Suppressor macrophage (primary cell): ENCODE results near the gene PIK3R3.
"Not testable (repeated sequence)": the region's sequence is repeated elsewhere in the genome, so short reads cannot be mapped to it uniquely, and the experiment has no call there.

Source experiments
- DNase-seq, 4 experiments: peaks; one replicate each; pipeline ENCODE4 v3.0.0-alpha.2; 2020 to 2022

Gene PIK3R3

DNA sequence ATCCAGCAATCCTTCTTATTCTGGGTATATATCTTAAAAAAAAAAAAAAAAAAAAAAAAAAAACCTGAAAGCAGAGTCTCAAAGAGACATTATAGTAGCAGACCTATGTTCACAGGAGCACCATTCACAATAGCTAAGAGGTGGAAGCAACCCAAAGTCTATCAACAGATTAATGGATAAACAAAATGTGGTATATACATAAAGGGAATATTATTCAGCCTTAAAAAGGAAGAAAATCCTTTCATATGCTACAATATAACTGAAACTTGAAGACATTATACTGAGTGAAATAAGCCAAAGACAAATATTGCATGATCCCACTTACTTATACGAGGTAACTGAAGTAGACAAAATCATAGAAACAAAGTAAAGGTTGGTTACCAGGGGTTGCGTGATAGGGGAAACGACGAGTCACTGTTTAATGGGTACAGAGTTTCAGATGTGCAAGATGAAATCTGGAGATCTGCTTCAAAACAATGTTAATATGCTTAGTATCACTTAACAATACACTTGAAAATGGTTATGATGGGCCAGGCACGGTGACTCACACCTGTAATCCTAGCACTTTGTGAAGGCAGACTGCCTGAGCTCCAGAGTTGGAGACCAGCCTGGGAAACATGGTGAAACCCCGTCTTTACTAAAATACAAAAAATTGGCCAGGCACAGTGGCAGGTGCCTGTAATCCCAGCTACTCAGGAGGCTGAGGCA is 29.5 kb downstream of the PIK3R3 start:
- no peak for DNase-seq

- no peak for DNase-seq
These were observed 33.2 kb downstream of the PIK3R3 start for GRCh38 chr1:46099215-46099614.

GRCh38 chr1:46098027-46098712 is 34.3 kb downstream of the PIK3R3 start:
- no peak for DNase-seq

GRCh38 chr1:46097149-46097472 is 35.3 kb downstream of the PIK3R3 start:
- DNase-seq = no peak

DNA sequence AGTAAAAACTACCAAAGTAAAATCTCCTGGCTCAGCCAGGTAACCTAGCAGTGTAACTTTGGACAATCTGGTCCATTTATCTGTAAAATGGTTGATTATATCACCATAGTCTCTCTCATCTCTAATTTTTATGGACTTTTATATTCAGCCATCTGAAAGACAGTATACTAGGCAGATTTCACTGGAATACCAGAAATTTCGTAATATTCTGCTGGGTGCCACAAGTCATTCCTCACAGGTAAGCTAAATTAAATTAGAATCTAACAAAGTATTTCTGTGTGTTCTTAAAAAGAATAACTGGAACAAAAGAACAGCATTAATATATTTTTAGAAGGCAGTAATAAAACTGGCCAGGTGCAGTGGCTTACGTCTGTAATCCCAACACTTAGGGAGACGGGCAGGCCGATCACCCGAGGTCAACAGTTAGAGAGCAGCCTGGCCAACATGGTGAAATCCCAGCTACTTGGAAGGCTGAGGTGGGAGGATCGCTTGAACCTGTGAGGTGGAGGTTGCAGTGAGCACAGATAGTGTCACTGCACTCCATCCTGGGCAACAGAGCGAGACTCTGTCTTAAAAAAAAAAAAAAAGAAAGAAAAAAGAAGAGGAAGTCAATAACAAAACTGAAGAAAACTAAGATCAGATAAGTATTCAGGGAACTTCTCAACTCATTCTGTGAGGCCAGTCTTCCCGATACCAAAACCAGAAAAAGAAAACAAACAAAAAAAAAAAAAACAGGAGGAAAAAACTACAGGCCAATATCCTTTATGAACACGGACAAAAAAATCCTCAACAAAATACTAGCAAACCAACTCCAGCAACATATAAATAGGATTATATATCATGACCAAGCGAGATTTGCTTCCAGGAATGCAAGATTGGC is 35.9 kb downstream of the PIK3R3 start:
- DNase-seq = no peak

GRCh38 chr1:46095110-46095509 is 37.3 kb downstream of the PIK3R3 start:
- DNase-seq = not testable (repeated sequence)

GRCh38 chr1:46094471-46095005 is 37.9 kb downstream of the PIK3R3 start:
- DNase-seq = no peak

- DNase-seq = not testable (repeated sequence)
These were observed 38.6 kb downstream of the PIK3R3 start for GRCh38 chr1:46093832-46094231.

DNA sequence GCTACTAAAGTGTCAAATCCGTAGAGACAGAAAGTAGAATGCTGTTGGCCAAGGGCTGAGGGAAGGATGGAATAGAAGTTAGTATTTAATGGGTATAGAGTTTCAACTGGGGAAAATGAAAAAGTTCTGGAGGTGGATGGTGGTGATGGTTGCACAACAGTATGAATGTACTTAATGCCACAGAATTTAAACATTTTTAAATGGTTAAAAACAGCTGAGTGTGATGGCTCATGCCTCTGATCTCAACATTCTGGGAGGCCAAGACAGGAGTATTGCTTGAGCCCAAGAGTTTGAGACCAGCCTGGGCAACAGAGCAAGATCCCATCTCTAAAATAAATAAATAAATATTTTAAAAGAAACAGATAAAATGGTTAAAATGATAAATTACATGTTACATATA is 44.5 kb downstream of the PIK3R3 start:
- DNase-seq = no peak

GRCh38 chr1:46086576-46086975 is 45.9 kb downstream of the PIK3R3 start:
- no peak for DNase-seq

DNA sequence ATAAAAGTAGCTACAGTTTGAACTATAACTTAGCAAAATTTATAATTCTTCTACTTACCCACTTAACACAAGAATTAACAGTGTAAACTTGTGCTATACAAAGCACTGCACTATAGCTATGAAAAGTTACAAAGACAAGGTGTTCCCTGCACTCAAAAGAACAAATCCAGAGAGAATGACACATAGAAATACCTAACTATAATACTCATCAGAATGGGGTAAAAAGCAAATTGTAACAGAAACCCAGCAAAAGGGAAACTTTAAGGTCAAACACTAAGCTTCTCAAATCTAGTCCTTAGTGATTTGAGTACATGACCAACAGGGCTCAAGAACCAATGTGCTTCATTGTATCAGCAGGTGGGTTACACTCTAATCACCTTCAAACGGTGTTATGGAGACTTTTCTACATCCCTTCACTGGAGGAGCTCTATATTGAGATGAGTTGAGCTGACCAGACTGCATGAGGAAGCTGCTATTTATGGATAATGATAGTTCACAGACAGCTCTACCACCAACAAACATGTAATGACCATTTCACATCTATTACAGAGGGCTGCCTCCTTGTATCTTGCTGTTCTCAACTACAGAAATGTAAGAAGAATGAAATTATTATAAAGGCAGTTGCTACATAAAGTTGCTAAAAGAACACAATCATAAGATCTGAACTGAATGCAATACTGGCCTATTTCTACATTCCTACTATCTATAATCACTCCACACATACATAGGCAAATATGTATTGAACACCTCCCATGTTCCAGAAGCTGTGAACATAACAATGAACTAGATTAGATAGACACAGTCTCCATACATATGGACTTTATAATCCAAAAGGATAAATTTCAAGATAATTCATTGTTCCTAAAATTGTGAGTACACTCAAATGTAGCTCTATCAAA is 47.6 kb downstream of the PIK3R3 start:
- DNase-seq = peak in 1 of 4 experiments; percentile 6

- DNase-seq = no peak
These were observed 48.9 kb downstream of the PIK3R3 start for GRCh38 chr1:46083579-46083978.

DNA sequence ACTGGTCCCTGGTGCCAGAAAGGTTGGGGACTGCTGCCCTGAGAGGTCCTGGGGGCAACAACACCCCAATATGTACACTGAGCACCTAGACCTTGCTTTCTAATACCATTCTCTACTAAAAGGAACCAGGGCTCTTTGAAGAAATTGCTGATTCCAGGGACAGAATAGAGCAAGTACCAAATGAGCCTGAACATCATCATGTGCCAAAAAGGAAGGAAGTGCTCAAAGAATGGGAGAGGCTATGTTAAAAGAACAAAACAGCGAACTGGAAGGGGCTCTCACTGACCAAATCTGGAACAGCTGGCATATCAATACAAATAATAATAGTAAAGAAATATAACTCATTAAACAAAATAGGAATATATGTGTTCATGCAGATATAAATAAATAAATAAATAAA is 50.8 kb downstream of the PIK3R3 start:
- DNase-seq = peak in 2 of 4 experiments; percentile 30 to 50

DNA sequence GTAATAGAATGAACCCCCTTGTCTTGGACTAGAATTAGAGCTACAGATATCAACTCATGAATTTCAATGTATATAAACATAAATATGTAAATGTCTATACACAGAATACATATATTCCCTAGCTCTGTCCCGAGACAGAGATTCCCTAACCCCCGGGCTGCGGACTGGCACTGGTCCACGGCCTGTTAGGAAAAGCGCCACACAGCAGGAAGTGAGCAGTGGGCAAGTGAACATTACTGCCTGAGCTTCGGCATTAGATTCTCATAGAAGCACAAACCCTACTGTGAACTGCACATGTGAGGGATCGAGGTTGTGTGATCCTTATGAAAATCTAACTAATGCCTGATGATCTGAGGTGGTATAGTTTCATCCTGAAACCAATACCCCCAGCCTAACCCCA is 51.2 kb downstream of the PIK3R3 start:
- DNase-seq = no peak

DNA sequence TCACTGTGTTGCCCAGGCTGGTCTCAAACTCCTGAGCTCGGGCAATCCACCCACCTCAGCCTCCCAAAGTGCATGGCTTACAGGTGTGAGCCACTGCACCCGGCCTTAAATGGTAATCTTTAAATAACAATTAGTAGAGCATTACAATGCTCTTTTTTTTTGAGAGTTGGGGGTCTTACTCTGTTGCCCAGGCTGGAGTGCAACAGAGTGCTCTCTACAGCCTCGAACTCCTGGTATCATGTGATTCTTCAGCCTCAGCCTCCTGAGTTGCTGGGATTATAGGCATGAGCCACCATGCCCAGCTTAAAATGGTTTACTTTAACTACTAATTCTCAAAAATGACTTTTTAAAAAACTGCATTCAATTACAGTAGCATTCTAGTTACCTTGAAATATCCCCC is 52.2 kb downstream of the PIK3R3 start:
- no peak for DNase-seq

- no peak for DNase-seq
These were observed 54.8 kb downstream of the PIK3R3 start for GRCh38 chr1:46077644-46078043.

- DNase-seq = no peak
These were observed 56.1 kb downstream of the PIK3R3 start for GRCh38 chr1:46076343-46076742.

GRCh38 chr1:46072975-46073374 is 59.5 kb downstream of the PIK3R3 start:
- peak in 2 of 4 experiments; percentile 25 to 31 for DNase-seq

DNA sequence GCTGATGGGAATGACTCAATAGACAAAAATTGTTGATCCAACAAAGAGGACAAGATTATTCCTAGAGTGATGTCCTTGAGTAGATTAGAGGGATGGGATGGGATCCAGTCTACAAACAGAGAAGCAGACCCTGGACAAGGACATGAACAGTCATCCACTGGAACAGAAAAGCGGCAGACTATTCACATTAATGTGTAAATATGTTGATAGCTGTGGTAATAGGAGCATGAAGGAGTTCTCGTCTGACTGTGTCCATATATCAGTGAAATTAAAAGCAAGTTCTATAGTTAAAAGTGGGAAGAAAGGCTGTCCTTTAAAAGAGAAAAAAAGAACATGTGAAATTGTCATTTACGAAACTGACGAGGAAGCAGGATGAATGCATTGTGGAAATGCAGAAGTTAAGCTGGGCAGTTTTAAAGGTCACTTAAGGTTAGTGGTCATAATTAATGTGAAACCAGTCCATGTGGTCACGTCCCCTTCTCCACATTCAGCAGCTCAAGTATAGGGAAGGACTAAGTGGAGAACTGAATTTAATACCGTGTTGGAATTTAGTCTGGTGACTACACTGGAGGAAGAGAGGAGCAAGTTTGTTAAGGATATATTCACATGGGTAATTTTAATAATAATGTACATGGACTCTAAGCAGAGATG is 62.1 kb downstream of the PIK3R3 start:
- DNase-seq = peak; percentile 78 to 96 (median 86)

DNA sequence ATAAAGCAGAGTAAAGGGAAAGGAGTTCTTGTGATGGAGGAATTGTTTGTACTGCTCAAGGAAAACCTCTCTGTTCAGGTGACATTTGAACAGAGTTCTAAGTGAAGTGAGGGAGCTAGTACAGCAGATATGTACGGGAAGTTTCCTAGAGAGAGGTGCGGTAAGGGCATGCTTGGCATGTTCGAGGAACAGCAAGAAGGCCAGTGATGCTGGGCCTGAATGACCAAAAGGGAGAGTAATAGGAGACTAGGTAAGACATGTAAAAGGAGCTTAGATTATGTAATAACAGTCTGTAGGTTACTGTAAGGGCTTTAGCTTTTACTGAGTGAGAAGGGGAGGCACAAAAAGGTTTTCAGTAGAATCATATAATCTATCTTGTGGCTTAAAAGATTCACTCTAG is 63.9 kb downstream of the PIK3R3 start:
- no peak for DNase-seq

GRCh38 chr1:46067652-46068051 is 64.8 kb downstream of the PIK3R3 start:
- no peak for DNase-seq

DNA sequence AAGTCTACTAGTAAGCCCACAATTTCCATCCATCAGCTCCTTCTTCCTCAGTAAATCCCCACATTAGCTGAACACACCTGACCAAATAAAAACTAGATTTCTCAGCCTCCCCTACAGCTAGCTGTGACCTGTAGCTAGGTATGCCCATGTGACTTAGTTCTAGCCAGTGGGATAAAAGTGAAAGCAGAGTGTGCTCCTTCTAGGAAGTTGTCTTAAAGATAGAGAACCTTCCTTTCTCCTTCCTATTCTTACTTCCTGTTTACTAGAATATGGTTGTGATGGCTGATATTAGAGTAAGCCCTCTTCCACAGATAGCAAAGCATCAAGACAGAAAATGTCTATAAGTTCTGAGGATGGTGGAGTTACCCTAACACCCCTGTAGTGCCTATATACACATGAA is 67.0 kb downstream of the PIK3R3 start:
- peak in 3 of 4 experiments; percentile 27 to 62 (median 50) for DNase-seq
